GM12801 (cell line): ENCODE measurements around the gene CNTROB.

Experiments used
- CTCF ChIP-seq: IDR thresholded peaks from one replicate; pipeline ENCODE4 v1.5.1; 2011; ENCODE audit warnings: control low read depth; ENCODE audit not compliant: insufficient read length; ENCODE audit errors: extremely low read depth

CNTROB gene

GRCh38 chr17:7931709-7932482 lies at the start of gene CNTROB, which contains the start of gene TRAPPC1:
CNTROB (plus strand) TSS chr17:7932206; CDS start chr17:7933080, 874 bp downstream.
TRAPPC1 (minus strand) TSS chr17:7931946; CDS start chr17:7931829, 117 bp downstream.
- TF ChIP-seq CTCF: no peak

- no peak for TF ChIP-seq CTCF
These were observed 49.4 kb upstream of the CNTROB start for GRCh38 chr17:7882629-7883028.

GRCh38 chr17:7883781-7884386 lies 48.1 kb upstream of the CNTROB start:
- no peak for TF ChIP-seq CTCF

- TF ChIP-seq CTCF: no peak
These were observed 47.2 kb upstream of the CNTROB start for GRCh38 chr17:7884581-7885366.

GRCh38 chr17:7885367-7886226 lies 46.4 kb upstream of the CNTROB start:
- TF ChIP-seq CTCF: no peak

GRCh38 chr17:7886227-7887037 lies 45.6 kb upstream of the CNTROB start:
- TF ChIP-seq CTCF: no peak
